Breast epithelium (tissue), 4 donors: ENCODE data around the gene CAPZA2. TPM values are rescaled to one million over a fixed set of nuclear protein-coding genes. Genes with fewer than 3 reads are reported as not detected.

Source experiments
- DNase-seq, 2 donors: peaks; one replicate each; pipeline ENCODE4 v3.0.0-alpha.2; 2019; ENCODE audit warnings: low spot score in 2 of 2
- H3K27ac ChIP-seq, 2 donors: fragments of 200-600 bp; sonication (generic) in 1 of 2; one replicate each; pipeline ENCODE4 v1.5.1; 2016 to 2019; ENCODE audit warnings: mild to moderate bottlenecking in 1 of 2
- H3K27me3 ChIP-seq, 2 donors: fragments of 200-600 bp; sonication (generic) in 1 of 2; one replicate each; pipeline versions ENCODE4 v1.5.1 to v1.6.0; 2017 to 2019; ENCODE audit warnings: control low read depth in 1 of 2, mild to moderate bottlenecking in 1 of 2
- H3K36me3 ChIP-seq: fragments of 200-600 bp; one replicate; pipeline ENCODE4 v1.5.1; 2019
- H3K4me1 ChIP-seq, 2 donors: fragments of 200-600 bp; sonication (generic); one replicate each; pipeline ENCODE4 v1.5.1; 2016 to 2019; ENCODE audit warnings: control low read depth in 1 of 2
- H3K4me3 ChIP-seq, 3 donors: fragments of 200-600 bp; sonication (generic); 1 replicate in 2 of 3; 2 replicates in 1 of 3; pipeline ENCODE4 v1.5.1; 2016 to 2019; ENCODE audit warnings: mild to moderate bottlenecking in 3 of 3, moderate library complexity in 2 of 3
- H3K9me3 ChIP-seq, 2 donors: fragments of 200-600 bp; sonication (generic) in 1 of 2; one replicate each; pipeline ENCODE4 v1.5.1; 2016 to 2019; ENCODE audit warnings: control low read depth in 1 of 2
- CTCF ChIP-seq, 3 donors: fragments of 450-650 bp; IDR thresholded peaks; one replicate each; pipeline ENCODE4 v1.5.1; 2016 to 2017; ENCODE audit warnings: antibody characterized with exemption in 3 of 3, mild to moderate bottlenecking in 3 of 3, moderate library complexity in 3 of 3
- POLR2A ChIP-seq: fragments of 450-650 bp; IDR thresholded peaks from one replicate; pipeline ENCODE4 v1.6.1; 2016; ENCODE audit warnings: antibody characterized with exemption, mild to moderate bottlenecking, moderate library complexity
- POLR2AphosphoS5 ChIP-seq, 3 donors: sonication (generic); formaldehyde crosslinking; IDR thresholded peaks; one replicate each; pipeline ENCODE4 v1.6.1; 2017; ENCODE audit warnings: antibody characterized with exemption in 3 of 3
- intact Hi-C: fragments of 100-400 bp; cut with DNase I; formaldehyde crosslinking; loops from one replicate; pipeline ENCODE4 v1.15.1; 2023; ENCODE audit warnings: low total_unique reads
- total RNA-seq, 3 donors: library from RNA; depleted of rRNA; stranded (reverse); fragments of >200 nt; gene quantifications; one replicate each; pipeline ENCODE4 v1.1.0, GENCODE V29; 2016

Gene CAPZA2
- total RNA-seq, 3 donors from 2014 or later: 117 to 138 (median 134) TPM

- no peak for DNase-seq
- Histone ChIP-seq H3K9me3 (peaks cover 0 to 6% of the 10 kb centered on the region in 2 donors), H3K4me1 (no peaks in the 10 kb centered on the region), H3K27me3 (no peaks in the 10 kb centered on the region), H3K27ac (no peak overlapping the region), H3K4me3 (no peak overlapping the region), H3K36me3 (peaks cover 13% of the 10 kb centered on the region)
- no peak for TF ChIP-seq POLR2AphosphoS5 (IDR thresholded peaks at IDR 0.05)
- TF ChIP-seq CTCF (IDR thresholded peaks at IDR 0.05): no peak
- TF ChIP-seq POLR2A: no peak
- intact Hi-C loops: no loop called here
These were observed 50.0 kb downstream of the CAPZA2 start for GRCh38 chr7:116912269-116912909.

GRCh38 chr7:116918704-116919103 is 56.3 kb downstream of the CAPZA2 start:
- DNase-seq: no peak
- no peaks in the 10 kb centered on the region for H3K9me3 ChIP-seq
- no peak overlapping the region for H3K4me3 ChIP-seq
- TF ChIP-seq CTCF (IDR thresholded peaks at IDR 0.05) (no peak), POLR2A (no peak), POLR2AphosphoS5 (IDR thresholded peaks at IDR 0.05) (no peak)
- intact Hi-C loops: no loop called here
- no peak overlapping the region for H3K27ac ChIP-seq
- H3K36me3 ChIP-seq: peaks cover 8% of the 10 kb centered on the region
- H3K4me1 ChIP-seq: no peaks in the 10 kb centered on the region
- no peaks in the 10 kb centered on the region for H3K27me3 ChIP-seq

- intact Hi-C loops: no loop called here
- Histone ChIP-seq H3K36me3 (peaks cover 8% of the 10 kb centered on the region), H3K9me3 (no peaks in the 10 kb centered on the region)
These were observed 58.0 kb downstream of the CAPZA2 start for GRCh38 chr7:116920359-116920758.

GRCh38 chr7:116922545-116922944 is 60.2 kb downstream of the CAPZA2 start:
- Histone ChIP-seq H3K27me3 (no peaks in the 10 kb centered on the region), H3K4me3 (no peak overlapping the region), H3K4me1 (no peaks in the 10 kb centered on the region), H3K27ac (no peak overlapping the region), H3K9me3 (no peaks in the 10 kb centered on the region), H3K36me3 (no peaks in the 10 kb centered on the region)
- intact Hi-C loops: no loop called here
- no peak for DNase-seq
- no peak for TF ChIP-seq POLR2A
- no peak for TF ChIP-seq CTCF (IDR thresholded peaks at IDR 0.05)
- TF ChIP-seq POLR2AphosphoS5 (IDR thresholded peaks at IDR 0.05): no peak

More at GRCh38 chr7:116920359-116920758, 58.0 kb downstream of the CAPZA2 start:
- no peak overlapping the region for H3K27ac ChIP-seq
- TF ChIP-seq POLR2AphosphoS5 (IDR thresholded peaks at IDR 0.05) (no peak), POLR2A (no peak), CTCF (IDR thresholded peaks at IDR 0.05) (no peak)
- DNase-seq: no peak
- H3K4me1 ChIP-seq: no peaks in the 10 kb centered on the region
- H3K27me3 ChIP-seq: no peaks in the 10 kb centered on the region
- H3K4me3 ChIP-seq: no peak overlapping the region

GRCh38 chr7:116924741-116925140 is 62.4 kb downstream of the CAPZA2 start:
- intact Hi-C loops: no loop called here
- Histone ChIP-seq H3K4me1 (no peaks in the 10 kb centered on the region), H3K36me3 (no peaks in the 10 kb centered on the region), H3K27ac (no peak overlapping the region), H3K9me3 (no peaks in the 10 kb centered on the region), H3K27me3 (no peaks in the 10 kb centered on the region), H3K4me3 (no peak overlapping the region)
- no peak for DNase-seq
- TF ChIP-seq POLR2A (no peak), POLR2AphosphoS5 (IDR thresholded peaks at IDR 0.05) (no peak), CTCF (IDR thresholded peaks at IDR 0.05) (no peak)
